HG03280 (cell line): ENCODE data around the gene AAR2.

Experiments
- ATAC-seq: cut with Tn5 transposase; IDR thresholded peaks from one replicate; pipeline ENCODE4 v1.9.1; 2021; ENCODE audit warnings: mild to moderate bottlenecking, moderate library complexity; ENCODE audit not compliant: unreplicated experiment

Gene AAR2

DNA sequence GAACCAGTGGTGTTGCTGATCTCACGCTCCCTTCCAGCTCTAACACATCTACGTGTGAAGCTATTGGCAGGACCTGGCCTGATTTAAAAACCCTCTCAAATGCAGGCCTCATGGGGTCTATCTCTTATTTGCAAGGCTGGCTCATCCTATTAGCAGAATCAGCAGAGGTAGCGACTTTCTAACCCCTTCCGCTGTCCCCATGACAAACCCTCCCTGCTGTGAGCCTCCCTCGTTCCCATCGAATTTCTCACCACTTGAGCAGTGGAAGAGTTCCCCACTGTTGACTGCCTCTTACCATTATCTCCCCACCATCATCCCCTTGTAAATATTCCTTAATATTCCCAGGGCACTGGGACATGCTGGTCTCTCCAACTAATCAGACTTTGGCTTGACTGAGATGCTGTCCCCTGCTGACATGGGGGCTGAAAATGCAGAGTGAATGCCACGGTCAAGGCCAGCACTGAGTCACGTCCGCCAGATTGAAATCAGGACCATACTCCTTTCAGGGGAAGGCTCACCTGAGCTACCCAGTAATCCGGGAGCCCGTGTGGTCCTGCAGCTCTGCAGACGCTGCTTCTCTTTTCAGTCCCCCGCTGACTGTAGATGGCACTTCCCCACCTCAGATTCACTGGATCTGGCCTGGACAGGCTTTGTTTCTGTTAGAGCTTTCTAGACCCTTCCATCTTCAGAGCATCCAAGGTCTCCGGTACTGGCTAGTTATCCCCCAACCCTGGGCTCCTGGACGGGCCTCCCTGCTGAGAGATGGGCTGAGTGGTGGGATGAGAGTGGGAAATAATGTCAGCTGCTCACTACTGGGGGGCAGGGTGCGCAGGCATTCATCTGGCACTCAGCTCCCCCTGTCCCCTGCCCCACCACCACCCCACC lies 23.1 kb downstream of the AAR2 start:
- ATAC-seq = no peak

DNA sequence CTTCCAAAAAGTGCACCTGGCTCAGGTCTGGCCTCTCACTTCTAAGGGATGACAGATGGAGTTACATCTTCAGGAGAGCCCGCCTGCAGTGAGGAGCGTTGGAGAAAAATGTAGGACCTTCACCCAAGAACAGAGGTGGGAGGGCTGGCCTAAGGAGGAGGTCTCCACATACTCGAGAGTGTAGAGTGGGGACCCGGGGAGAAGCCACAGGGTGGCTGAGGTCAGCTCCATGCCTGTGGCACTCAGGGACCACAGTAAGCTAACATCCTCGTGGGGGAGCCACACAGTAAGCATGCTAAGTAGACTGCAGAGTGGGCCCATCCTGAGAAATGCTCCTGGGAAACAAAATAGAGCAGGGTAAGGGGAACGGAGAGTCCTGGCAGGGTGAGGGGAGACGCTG lies 24.0 kb downstream of the AAR2 start:
- no peak for ATAC-seq

DNA sequence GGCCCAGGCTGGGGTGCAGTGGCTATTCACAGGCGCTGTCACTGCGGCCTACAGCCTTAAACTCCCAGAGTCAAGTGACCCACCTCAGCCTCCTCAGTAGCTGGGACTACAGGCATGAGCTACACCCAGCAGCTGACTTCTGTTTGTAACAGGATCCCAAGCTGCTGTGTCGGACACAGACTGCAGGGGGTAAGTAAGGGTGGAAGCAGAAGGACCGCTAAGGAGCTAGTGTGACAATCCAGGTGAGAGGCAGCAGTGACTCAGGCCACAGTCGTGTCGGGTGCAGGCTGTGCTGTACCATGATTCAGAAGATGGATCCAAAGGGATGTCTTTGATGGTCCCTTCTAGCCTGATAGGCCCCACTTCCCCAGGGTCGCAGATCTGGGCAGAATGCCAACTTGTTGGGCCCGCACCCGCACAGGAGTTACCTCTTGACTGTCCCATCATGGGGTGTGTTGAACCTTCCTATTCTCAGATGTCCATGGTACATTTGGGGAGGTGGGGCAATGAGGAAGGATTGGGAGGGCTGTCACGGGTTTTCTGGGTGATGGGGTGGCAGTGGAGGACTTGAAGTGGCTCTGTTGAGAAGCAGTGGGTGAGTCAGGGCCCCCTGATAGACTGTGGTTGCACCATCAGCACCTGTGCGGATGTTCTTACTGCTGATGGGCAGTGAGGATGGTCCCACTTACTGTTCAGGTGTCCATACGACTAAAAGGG lies 25.3 kb downstream of the AAR2 start:
- no peak for ATAC-seq

DNA sequence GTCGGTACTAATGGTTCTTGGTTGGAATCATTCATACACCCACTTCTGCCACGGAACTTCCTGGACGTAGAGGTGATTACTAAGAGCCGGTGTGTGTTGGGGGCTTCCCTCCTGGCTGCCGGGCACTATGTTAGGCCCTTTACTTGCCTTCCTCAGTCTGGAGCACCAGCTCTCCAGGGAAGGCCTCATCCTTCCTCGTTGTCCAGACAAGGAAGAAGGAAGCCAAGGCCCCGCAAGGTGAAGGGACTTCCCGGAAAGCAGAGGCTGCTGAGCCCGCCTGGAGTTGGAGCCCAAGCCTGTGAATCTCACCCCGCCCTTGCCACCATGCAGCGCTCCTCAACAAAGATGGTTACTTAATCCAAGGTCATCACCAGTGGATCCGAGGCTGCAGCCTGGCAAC lies 26.2 kb downstream of the AAR2 start:
- ATAC-seq = no peak

DNA sequence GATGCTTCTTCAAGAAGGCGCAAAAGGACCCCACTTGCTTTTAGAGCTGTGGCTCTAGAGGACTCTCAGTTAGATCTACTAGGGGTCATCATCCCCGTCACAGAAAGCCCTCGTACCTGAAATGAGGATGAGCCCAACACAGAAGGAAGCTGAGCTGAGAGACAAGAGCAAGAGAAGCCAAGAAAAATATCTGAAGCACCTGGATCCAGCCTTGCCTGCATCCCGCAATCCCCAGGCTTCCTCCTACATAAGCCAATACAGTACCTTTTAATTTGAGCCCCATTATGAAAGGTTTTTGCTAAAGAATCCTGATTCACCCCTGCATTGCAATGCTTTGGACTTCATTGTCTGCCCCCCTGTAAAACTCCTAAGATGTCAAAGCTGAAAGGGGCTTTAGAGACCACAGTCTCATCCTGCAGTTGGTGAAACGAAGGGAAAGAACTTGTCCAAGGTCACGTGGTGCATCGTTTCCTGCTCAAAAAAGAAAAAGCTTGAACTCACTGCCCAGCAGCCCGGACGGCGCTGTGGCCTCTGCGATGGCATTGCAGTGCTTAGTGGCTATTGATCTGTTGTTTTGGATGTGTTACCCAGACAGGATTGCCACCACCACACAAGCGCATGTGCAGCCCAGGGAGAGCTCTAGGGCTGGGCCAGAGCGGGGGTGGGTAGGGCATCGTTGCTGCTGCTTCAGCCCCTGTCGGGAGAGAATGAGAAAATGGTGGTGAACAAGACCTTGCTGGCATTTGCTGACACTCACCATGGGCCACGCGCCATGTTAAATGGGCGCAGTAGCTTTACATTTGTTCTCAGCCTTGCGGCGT lies 28.4 kb downstream of the AAR2 start:
- no peak for ATAC-seq

DNA sequence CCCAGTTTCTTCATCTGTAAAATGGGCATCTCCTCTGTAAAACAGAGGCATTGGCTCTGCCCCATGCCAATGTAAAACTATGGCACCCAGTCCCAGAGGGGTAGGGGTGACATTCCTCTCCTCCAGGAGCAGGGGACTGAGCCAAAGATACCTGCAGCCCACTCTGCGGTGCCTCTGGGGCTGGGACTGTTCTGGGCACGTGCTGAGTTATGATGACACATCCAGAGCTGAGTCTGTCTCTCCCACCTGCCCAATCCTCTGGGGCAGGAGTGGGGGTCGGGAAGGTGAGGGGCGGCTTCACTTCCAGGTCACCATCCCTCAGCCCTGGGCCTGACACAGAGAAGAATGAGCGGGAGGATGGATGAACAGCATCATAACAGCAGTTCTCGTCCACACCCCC lies 29.9 kb downstream of the AAR2 start:
- ATAC-seq = no peak

DNA sequence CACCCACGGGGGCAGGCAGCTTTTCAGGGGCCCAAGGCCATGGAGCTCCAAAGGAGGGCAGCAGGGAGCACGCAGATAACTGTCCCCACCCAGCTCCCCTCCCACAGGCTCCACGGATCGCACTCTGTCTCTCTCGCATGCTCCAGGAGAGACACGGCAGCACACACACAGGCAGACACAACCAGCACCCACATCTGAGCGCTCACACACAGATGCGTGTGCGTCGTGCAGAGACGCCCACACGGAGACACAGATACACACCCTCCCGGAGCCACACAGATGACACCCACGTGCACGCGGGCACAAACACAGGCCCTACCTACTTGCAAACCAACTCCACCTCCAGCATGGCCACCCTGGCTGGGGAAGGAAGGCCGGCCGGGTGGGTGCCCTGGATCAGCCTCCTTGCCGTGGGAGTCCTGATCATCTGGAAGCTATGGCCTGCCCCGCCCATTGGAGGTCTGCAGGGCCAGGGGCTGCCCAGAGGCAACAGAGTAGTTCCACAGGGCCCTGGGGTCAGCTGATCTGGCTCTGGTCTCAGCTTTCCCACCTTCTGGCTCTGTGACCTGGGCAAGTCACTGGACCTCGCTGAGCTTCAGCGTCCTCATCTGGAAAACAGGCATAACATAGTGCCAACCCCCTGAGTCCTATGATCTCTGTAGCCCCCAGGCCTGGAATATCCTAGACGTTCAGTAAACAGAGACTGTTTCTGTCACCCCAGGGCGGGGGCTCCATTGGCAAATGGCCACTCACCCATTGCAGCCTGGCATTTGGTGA lies 31.5 kb downstream of the AAR2 start:
- ATAC-seq = no peak

DNA sequence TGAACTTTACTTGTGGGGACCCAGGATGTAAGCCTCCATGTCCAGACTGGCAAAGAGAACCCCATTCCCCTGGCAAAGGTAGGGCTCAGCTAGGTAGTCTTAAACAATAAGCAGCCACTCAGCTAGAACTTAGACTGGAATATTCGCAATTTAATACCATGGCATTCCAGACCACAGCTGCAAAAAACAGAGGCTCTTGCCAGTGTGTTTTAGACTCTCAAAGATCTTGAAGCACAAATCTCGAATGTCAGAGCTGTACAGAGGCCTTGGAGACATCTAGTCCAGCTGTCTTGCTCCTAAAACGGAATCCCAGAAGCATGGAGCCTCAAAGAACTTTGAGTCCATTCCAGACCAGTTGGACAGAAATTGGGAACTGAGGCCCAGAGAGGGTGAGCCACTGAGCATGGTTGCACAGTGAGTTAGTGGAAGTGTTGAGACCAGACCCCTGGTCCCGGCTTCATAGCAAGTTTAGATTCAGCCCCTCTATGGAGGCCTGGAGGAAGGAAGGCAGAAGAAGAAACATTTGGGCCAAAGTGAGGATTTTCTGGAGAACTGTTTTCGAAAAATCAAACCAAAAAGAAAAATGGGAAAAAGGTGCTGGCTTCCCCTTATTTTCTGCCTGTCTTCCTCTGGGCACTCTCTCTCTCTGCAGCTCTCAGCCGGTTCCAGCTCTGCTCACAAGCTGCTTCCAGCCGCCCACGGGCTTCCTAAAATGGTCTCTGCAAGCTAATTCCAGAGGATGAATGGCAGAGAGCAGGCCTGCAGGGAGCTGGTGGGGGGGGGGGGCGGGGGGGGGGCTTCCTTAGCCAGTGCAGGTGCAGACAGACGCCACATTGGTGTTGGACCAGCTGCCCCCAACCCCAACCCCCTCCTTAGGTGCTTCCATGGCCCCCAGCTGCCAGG lies 32.4 kb downstream of the AAR2 start:
- ATAC-seq = no peak

DNA sequence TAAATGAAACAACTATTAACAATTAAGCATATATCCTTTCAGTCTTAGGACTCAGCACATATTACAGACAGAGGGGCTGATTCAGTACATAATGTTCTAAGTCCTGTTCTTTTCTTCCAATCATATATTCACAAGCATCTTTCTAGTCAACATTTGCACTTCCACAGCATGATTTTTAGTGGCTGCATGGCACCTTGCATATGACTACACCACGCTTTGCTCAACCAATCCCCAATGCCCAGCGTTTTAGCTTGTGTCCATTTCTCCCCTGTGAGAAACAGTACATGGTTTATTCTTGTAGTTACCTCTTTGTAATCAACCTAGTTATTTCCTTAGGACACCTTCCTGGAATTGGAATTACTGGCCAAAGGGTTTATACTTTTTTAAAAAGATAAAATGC lies 33.2 kb downstream of the AAR2 start:
- no peak for ATAC-seq

DNA sequence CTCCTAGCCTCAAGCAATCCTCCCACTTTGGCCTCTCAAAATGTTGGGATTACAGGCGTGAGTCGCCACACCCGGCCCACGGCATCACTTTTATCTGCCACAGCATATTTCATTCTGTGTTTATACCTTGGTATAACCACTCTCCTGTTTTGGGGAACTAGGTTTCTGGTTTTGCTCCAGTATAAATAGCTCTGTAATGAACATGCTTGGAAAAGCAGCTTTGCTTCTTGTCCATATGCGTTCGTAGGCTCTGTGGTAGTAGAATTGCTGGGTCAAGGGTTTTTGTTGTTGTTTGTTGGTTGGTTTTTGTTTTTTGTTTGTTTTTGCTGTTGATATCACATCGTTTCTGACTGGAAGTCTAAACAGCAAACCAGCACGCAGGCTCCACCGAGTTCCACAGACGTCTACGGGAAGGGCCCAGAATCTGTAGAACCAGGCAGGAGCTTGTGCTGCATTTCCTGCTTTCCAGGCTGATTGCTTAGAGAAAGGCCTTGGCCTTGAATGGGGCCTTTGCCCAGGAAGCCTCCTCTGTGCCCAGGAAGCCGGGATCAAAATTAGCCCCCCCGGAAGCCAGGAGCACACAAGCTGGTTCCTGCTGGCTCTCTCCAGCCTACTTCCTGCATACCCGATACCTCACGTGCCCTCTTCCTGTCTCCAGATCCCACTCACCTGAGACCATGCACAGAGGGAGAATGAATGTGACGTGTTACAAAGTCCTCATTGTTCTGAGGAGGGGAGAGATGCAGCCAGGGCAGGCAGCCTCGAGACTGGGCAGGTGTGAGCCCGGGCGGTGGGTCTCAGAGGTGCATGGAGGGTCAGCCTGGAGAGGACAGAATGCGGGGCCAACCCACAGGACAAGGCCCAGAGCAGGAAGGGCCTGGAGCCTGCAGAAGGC lies 34.7 kb downstream of the AAR2 start:
- ATAC-seq = no peak

DNA sequence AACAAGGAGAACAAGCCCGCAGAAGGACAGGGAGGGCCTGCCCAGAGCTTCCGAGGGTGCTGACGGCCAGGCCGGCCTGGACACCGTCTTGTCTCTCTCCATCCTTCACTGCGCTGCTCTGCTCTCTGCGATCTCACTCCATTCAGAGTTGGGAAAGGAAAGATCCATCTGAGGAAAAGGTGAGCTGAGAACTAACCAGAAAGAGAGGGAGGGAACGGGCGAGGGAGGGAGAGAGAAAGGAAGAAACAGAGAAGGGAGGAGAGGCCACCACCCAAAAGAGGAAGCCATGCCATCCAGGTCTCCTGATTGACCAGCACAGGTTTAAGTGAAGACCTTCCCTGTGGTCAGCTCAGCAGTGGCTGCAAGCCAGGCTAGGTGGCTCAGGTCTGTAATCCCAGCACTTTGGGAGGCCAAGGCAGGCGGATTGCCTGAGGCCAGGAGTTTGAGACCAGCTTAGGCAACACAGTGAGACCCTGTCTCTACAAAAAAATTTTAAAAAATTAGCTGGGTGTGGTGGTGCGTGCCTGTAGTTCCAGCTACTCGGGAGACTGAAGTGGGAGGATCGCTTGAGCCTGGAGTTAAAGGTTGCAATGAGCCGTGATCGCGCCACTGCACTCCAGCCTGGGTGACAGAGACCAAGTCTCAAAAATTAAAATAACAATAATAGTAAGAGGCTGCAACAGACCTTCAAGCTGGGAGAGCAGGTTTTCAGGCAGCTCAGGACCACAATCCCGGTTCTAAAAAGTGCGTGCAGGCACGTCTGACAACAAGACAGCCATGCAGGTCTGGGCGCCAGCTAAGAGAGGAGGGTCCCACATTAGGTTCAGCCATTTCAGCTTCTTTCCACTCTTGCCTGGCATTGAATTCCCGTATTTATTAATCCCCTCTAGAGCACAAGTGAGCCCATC lies 35.6 kb downstream of the AAR2 start:
- ATAC-seq = no peak

DNA sequence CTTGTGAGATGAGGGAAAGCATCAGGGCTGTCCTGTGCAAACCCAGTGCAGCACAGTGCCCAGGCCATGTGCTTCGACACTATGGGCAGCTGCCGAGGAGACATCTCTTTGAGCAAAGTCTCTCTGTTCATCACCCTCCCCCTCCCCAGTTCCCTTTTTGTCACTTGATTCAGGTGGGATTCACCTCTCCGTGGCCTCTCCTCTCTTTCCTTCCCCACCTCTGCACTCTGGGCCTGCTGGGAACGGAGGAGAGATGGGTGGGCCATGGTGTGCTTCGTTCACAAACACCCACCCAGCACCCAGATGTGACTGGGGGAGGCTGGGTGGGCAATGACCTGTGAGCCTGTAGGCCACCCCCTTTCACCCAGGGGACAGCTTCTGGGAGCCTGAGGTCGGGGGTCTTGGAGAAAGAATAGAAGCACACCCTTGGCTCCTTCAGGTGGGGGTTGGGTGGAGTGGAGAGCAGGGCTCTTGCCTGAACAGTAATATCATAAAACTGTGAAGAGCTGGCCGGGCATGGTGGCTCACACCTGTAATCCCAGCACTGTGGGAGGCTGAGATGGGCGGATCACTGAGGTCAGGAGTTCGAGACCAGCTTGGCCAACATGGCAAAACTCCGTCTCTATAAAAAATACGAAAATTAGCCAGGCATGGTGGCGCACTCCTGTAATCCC lies 36.4 kb downstream of the AAR2 start:
- no peak for ATAC-seq

DNA sequence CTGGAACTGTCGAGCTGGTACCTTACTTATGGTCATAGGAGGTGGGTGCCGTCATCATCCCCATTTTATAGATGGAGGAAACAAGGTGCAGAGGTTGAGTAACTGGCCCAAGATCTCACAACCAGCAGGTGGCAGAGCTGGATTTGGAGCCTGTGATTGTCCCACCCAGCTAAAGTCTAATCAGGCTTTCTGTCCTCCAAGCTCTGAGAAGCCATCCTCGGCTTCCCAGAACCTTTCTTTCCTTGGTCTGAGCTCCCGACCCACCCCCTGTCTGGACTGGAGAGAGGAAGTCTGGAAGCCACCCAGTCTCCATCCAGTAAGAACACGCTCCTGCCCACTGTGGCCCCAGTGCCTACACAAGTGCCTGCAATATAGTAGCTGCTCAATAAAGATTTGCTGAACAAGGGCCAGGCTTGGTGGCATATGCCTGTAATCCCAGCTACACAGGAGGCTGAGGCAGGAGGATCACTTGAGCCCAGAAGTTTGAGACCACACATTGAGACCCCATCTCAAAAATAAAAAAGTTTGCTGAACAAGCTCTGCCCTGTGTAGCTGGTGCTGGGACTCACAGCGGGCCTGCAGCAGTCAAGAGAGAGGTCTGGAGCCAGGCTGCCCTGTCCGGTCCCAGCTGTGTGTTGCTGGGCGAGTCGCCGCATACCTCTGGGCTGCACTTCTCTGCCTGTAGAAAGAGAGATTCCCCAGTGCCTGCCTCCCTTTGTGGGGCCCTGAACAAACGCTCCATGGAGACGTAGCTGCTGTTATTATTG lies 37.3 kb downstream of the AAR2 start:
- ATAC-seq = no peak

DNA sequence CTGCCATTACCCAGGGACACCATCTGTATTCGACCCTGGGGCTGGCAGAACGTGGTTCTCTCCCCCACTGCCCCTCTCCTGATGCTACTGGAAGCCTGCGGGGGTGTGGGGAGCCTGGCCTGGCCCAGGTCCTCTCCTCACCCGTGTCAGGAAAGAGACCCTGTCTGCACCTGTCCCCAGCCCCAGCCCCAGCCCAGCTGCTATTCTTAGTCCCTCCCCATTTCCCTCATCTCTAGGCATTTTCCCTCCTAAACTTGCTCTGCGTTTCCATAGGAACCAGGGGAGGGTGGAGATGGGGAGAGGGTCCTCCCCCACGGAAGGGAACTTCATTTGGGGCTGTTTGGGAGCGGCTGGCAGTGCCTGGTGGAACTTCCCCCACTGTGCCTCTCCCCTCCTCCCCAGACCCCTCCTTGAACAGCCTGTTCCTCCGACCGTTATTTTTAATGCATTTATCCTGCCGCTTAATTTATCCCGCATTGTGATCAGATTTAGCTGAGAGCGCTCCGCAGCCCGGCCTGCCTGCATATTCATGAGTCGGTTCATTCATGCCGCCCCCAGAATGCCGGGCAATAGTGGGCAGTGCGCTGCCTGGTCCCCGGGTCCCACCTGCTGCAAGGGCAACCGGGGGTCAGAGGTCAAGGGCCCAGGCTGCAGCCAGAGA lies 38.0 kb downstream of the AAR2 start:
- ATAC-seq = no peak

DNA sequence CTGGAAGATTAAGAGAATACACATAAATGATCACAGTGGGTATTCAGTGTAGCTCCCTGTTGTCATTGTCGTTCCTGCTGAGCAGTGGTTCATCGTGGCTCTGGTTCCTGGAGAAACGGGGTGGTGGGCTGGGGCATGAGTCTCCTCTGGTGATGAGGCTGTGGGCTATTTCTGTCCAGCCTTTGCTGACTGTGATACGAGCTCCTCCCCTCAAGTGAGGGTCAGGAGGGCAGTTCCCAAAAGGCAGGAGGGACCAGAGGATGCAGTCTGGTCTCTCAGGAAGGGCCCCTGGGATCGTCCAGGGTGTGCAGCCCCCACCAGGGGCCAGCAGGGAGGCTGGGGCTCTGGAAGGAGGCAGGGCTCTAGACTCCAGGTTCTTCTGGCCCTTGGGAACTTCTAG lies 38.7 kb downstream of the AAR2 start:
- no peak for ATAC-seq
